ENCODE measurements around the gene FRMD4A.

- TF ChIP-seq EZH2phosphoT487 (IDR thresholded peaks at IDR 0.05; ENCODE audit: borderline replicate concordance, low read length) (no peak), CTCF (conservative IDR thresholded peaks at IDR 0.05; ENCODE audit: low read depth, low read length) (no peak)
These were observed 321.2 kb downstream of the FRMD4A start for GRCh38 chr10:14009371-14010100.
